ENCODE measurements around the gene NCOR2.

The NCOR2 gene

DNA sequence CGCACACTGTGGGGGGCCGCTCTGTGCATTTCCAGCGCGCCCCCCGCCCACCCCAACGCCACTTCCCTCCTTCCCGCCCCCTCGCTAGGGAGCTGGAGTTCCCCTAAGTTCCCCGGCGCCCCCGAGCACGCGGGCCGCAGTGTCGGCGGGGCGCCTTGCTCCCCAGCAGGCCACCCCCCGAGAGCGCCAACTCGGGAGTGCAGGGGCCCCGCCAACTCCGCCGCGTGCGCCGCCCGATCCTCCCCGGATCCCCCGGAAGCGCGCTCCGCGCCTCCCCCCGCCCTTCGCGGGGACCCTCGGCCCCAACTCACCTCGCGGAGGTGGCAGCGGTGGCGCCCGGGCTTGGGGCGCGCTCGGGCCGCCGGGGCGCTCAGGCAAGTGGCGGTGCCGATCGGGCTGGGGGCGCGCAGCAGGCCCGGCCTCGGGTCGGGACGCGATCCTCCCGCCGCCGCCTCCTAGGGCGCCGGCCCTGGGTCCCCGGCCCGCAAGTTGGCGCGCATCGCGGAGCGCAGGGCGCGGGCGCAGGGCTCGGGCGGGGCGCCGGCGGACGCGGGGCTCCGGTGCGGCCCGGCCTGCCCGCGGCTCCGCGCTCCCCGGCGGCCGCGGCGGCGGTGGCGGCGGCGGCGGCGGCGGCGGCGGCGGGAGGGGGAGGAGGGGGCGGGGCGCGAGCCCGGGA lies at the start of gene NCOR2:
NCOR2 (minus strand) TSS at position 616 of the 676 bp plus-strand sequence. CDS start 72,361 bp downstream, outside the sequence.
- peak; percentile 34 for DNase-seq (ENCODE audit: low read depth)

- DNase-seq (ENCODE audit: low read depth): no peak
Observed at GRCh38 chr12:124616394-124617221, 49.2 kb upstream of the NCOR2 start.

DNA sequence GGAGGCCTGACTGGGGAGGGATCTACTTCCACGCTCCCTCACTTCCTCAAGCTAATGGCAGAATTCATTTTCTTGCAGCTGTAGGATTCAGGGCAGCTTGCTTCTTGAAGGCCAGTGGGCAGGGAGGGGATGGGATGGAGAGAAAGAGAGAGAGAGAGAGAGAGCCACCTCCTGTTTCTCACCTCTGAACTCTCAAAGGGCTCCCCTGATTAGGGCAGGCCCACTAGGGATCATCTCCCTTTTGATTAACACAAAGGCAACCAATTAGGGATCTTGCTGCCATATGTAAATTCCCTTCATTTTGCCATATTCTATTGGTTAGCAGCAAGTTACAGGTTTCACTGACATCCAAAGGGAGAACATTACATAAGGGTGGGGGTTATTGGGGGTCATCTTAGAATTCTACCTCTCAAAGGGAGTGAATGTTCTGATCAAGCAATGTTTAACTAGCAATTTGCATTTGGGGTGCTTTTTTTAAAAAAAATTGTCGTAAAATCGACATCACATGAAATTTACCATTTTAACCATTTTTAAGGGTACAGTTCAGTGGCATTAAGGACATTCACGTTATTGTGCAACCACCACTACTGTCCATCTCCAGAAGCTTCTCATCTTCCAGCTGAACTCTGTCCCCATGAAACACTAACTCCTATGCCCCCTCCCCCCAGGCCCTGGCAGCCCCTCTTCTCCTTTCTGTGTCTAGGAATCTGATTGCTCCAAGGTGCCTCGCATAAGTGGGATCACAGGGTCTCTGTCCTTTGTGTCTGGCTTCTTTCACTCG lies 47.3 kb upstream of the NCOR2 start:
- DNase-seq (ENCODE audit: low read depth): no peak

GRCh38 chr12:124613151-124613585 lies 45.8 kb upstream of the NCOR2 start:
- DNase-seq (ENCODE audit: low read depth): no peak

DNA sequence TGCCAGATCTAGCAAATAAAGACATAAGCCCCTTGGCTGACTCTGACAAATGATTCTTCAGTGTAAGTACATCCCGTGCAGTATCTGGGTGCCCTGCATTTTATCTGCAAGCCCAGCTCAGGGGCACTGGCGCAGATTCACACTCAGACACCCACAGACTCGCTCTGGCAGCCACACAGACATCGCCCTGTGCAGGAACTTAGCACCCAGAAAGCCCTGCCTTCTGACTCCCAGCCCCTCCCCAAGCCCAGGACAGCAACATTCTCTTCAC lies 44.9 kb upstream of the NCOR2 start:
- no peak for DNase-seq (ENCODE audit: low read depth)

GRCh38 chr12:124611559-124612409 lies 44.4 kb upstream of the NCOR2 start:
- DNase-seq (ENCODE audit: low read depth): no peak

DNA sequence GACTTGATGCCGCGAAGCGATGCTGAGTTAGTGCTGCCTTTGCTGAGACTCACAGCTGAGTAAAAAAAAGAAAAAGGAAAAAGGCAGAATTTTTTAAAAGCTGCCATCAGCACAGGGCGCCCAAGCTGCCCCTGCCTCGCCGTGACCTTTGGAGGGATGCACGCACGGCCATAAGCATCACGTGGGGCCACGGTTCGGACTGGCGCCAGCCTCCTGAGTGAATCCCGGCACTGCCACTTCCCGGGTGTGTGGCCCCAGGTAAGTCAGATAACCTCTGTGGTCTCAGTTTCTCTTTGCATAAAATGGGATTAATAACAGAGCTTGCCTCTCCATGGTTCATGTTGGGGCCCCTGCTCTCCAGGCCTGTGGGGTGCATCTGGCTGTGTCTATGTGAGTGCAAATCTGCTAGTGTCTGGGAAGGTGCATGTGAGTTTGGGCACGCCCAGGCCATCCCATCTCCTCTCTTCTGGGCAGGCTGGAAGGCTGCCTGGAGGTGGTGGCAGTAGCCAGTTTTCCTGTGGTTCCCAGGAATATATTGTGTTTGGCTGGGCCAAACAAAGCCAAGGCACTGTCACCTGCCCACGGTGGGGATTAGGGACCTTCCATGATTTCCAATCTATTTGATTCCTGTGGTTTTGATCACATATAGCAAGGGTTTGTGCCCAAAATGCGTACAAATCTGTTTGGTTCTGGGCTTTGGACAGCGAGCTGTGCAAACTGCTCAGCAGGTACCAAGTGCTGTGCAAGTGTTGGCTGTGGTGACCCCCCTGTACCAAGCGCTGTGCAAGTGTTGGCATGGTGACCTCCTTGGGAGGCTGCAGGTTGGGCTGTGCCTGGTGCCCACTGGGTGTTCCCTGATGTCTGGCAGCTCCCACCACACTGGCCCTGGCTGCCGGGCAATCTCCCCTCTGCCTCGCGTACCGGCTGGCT lies 43.5 kb upstream of the NCOR2 start:
- DNase-seq (ENCODE audit: low read depth): no peak

DNA sequence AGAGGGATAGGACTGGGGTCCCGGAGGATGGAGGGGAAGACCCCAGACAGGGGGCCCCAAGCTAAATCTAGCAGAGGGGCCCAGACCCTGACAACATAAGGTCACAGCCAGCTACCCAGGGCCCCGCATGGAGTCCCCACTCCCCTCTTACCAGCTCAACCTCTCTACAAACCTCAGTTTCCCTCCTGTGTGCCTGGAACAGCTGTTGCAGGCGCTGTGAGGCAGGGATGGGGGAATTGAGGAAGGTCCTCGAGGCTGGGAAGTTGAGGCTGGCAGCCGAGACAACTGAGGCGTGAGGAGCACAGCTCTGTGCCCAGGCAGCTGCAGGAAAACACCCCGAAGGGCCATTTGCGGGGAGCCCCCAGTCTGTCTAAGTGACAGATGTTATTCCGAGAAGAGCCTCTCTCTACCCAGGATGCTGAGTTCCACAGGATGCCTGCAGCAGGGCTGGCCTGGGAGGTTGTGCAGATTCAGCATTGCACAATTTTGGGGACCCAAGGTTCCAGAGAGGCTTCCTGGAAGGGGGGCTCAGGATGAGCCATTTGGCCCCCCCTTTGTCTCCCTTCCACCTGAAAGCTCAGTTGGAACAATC lies 42.7 kb upstream of the NCOR2 start:
- no peak for DNase-seq (ENCODE audit: low read depth)

DNA sequence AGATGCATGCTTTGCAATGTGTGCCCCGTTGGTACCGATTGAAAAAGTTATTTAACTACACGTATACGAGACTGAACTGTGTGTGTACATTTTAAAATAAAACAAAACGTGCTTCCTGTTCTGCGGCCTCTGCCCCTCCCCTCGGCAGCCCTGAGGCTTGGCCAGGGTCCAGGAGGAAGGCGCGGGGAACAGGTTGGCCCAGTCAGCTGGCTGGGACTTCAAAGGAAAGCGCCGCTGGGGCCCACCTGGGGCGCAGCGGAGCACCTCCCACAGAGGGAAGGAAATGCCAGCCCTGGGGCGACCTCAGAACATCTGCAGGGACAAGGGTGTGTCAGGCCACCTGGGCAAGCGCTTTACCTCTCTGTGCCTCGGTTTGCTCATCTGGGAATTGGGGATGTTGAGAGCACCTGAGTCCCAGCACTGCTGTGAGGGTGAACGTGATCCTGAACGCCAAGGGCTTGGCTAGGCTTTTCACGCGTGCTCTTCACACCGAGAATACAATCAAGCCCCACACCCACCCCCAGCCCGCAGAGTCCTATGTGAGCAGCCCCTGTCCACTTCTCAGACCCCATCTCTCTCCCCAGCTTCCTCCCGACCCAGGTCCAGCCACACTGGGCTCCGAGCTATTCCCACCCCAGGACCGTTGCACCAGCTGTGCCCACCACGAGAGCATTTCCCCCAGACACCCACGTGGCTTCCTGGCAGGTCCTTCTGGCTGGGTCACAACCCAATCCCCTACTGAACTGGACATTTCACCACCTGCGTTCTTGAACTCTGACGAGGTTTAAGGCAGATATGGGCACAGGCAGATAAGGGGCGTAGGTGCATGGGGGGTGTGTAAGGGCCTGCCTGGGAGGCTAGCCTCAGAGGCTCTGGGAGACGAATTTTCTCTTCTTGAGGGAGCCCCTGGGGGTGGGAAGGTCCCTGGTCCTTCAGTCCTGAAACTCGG lies 41.9 kb upstream of the NCOR2 start:
- peak; percentile 54 for DNase-seq (ENCODE audit: low read depth)

GRCh38 chr12:124608450-124608870 lies 41.0 kb upstream of the NCOR2 start:
- DNase-seq (ENCODE audit: low read depth): no peak

- DNase-seq (ENCODE audit: low read depth): no peak
Observed at GRCh38 chr12:124607681-124608425, 40.4 kb upstream of the NCOR2 start.

DNA sequence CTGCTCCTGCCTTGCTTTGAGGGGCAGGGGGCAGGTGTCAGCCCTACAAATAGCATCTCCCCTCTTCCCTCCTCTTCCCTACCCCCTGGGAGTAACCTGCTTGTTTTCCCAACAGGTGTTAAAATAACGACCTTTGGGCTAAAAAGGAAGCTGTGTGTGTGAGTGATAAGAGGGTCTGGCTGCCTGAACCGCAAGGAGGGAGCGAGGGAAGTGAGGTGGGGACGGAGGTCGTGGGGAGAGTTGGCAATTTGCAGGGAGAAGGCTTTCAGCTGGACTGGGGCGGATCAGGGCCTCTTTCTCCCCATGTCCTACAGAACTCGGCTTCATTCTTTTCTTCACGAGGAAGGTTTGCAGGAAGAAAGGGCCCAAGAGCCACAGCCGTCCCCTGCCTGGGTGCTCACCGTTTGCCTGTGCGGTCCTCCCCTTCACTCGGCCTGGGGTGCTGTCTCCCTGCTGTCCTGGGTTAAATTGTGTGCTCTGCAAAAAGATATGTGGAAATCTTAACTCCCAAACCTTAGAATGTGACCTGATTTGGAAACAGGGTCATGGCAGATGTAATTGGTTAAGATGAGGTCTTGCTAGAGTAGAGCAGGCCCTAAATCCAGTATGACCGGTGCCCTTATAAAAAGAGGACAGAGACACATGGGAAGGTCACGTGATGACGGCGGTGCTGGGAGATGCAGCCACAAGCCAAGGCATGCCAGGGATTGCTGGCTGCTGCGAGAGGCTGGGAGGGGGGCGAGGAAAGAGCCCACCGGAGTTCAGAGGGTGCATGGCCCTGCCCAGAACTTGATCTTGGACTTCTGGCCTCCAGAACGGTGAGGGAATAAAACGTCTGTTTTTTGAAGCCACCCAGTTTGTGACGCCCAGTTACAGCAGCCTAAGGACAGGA lies 38.7 kb upstream of the NCOR2 start:
- no peak for DNase-seq (ENCODE audit: low read depth)

DNA sequence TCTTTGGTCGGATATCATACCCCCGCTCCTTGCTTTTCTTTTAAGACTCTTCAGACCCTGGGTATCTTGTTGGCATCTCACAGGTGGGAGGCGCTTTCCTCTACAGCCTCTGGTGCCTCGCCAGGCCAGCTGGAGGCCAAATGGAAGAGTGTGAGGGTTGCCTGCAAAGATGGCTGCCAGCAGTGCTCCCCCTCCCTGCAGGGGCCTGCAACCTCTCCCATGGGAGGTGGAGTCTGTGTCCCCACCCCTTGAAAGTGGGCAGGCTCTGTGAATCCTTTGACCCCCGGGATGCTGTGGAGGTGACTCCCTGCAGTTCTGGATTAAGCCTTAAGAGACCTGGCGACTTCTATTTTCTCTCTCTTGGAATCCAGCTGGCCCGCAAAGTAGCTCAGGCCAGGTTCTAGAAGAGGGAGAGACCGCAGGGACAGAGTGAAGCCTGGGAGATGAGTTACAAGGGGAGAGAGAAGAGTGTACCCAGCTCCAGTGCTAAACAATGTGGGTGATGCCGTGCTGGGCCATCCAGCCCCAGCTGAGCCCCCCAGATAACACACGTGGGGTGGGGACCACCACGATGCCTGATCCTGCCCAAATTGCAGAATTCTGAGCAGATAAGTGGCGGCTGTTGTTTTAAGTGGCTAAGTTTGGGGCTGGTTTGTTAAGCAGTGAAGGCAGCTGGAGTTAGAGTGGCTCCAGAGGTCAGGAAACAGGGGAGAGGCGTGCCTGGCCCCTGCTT lies 37.9 kb upstream of the NCOR2 start:
- DNase-seq (ENCODE audit: low read depth): no peak

DNA sequence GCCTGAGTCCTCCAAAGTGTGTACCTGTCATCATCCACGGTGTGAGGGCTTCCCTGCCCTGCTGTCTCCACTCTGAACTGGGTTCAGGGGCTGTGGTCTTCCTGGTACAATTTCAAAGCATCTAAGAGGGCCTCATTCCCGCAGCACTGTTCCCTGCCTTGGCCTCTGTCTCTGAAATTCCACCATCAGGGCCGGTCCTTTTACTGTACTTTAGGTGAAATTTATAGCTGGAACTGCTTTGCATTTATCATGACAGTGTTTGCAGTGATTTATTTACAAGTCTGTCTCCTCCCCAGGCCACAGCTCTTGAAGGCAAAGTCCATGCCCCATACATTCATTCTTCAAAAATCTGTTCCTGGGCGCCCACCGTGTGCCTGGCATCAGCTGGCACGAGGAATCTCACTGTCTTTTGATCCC lies 36.9 kb upstream of the NCOR2 start:
- no peak for DNase-seq (ENCODE audit: low read depth)

DNA sequence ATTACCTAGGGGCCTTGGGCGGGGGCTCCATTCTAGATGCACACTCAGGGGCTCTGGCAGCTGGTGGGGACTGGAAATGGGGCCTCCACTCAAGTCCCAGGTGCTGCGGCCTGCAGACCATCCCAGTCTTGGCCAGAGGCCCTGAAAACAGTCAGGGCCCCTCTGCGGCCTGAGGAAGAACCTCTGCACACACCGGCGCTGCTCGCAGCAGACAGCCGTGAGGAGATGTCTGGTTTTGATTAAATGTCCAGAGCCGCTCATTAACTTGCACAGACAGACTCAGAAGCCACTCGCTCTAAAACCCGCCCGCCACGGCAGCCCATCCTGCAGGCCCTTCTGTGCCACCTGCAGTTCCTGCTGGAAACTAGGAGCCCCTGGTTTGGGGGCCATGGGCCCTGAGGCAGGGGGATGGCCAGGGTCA lies 36.4 kb upstream of the NCOR2 start:
- no peak for DNase-seq (ENCODE audit: low read depth)

DNA sequence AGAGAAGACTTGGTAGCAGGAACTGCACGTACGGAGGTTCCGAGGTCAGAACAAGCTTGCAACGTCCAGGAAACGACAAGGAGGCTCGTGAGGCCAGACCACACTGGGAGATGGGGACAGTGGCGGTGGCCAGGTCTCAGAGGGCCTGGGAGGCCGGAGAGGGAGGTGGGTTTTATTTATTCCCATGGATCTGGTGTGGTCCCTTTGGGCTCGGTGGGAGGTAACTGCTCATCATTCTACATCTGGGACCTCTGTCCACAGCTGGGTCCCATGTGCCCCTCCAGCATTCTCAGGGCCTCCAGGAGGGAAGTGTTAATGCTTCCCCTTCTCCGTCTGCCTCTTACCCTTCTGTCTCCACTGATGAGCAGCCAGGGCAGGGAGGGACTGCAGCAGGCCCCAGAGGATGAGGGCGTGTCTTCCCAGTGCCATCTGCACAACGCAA lies 35.7 kb upstream of the NCOR2 start:
- DNase-seq (ENCODE audit: low read depth): no peak

DNA sequence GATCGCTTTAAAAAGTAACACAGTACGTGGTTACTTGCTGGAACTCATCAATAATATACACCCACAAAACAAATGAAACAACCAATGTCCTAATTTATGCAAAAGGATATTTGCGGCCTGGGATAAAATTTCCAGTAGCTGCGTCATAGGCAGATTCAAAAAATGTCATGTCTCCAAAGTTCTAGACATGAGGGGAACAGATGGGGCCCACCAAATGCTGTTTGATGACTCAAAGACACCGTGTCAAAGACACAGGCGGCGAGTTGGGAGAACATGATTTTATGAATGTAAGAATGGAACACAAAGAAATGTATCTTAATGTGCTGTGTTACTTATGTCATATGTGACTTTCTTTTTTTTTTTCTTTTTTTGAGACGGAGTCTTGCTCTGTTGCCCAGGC lies 34.3 kb upstream of the NCOR2 start:
- no peak for DNase-seq (ENCODE audit: low read depth)
